Stomach (tissue), 9 donors: ENCODE data around the gene OLR1. TPM values are rescaled to one million over a fixed set of nuclear protein-coding genes. Genes with fewer than 3 reads are reported as not detected.

Experiments used
- DNase-seq, 2 donors: peaks; one replicate each; pipeline versions ENCODE4 v3.0.0 to v3.0.0-alpha.2; 2013 to 2019
- H3K27ac ChIP-seq, 5 donors: fragments of 200-600 bp in 4 of 5; sonication (generic) in 4 of 5; one replicate each; pipeline ENCODE4 v1.5.1; 2013 to 2019; ENCODE audit warnings: mild to moderate bottlenecking in 1 of 5, moderate library complexity in 1 of 5
- H3K27me3 ChIP-seq, 3 donors: fragments of 200-600 bp; sonication (generic); one replicate each; pipeline ENCODE4 v1.5.1; 2017 to 2019; ENCODE audit warnings: mixed run types in 1 of 3
- H3K36me3 ChIP-seq, 4 donors: fragments of 200-600 bp; sonication (generic); 1 replicate in 3 of 4; 2 replicates in 1 of 4; pipeline ENCODE4 v1.5.1; 2016 to 2019
- H3K4me1 ChIP-seq, 4 donors: fragments of 200-600 bp; sonication (generic); one replicate each; pipeline ENCODE4 v1.5.1; 2016 to 2019
- H3K4me3 ChIP-seq, 4 donors: fragments of 200-600 bp; sonication (generic) in 3 of 4; one replicate each; pipeline ENCODE4 v1.5.1; 2016 to 2019; ENCODE audit warnings: mild to moderate bottlenecking in 1 of 4
- H3K9me3 ChIP-seq, 4 donors: fragments of 200-600 bp; sonication (generic); one replicate each; pipeline ENCODE4 v1.5.1; 2016 to 2019
- EP300 ChIP-seq: sonication (generic); formaldehyde crosslinking; IDR thresholded peaks from one replicate; pipeline ENCODE4 v1.6.1; 2017; ENCODE audit warnings: antibody characterized with exemption
- POLR2A ChIP-seq, 4 donors: fragments of 450-650 bp; IDR thresholded peaks; one replicate each; pipeline ENCODE4 v1.6.1; 2016; ENCODE audit warnings: antibody characterized with exemption in 4 of 4, control low read depth in 2 of 4, mild to moderate bottlenecking in 1 of 4, moderate library complexity in 1 of 4
- POLR2AphosphoS5 ChIP-seq, 3 donors: sonication (generic); formaldehyde crosslinking; IDR thresholded peaks; one replicate each; pipeline ENCODE4 v1.6.1; 2016; ENCODE audit warnings: antibody characterized with exemption in 3 of 3
- WGBS, 5 donors: extraction: QIAGEN DNeasy Blood & Tissue Kit in 3 of 5; methylation state at CpG; one replicate each; pipeline versions ENCODE4 v1.1.5 to v1.1.7; 2013 to 2018; 5-methylcytosine and 5-hydroxymethylcytosine counted together
- intact Hi-C: fragments of 100-400 bp; cut with DNase I; formaldehyde crosslinking; loops from one replicate; pipeline ENCODE4 v1.15.1; 2023; ENCODE audit warnings: low total_unique reads
- polyA plus RNA-seq, 3 donors: library from polyadenylated mRNA; stranded (reverse); fragments of 200-250 nt; gene quantifications; one replicate each; pipeline ENCODE4 v1.2.3, GENCODE V29; 2013
- total RNA-seq, 5 donors: library from RNA; depleted of rRNA; stranded (reverse); fragments of >200 nt; gene quantifications; one replicate each; pipeline versions ENCODE4 v1.1.0 to v1.2.3, GENCODE V29; 2014 to 2016
- TF ChIP-seq, protein P1 (sequence below), 7 experiments: fragments of 450-650 bp in 4 of 7; fragments of 200-600 bp in 3 of 7; sonication (generic) in 3 of 7; IDR thresholded peaks; one replicate each; pipeline ENCODE4 v1.5.1; 2016 to 2019; ENCODE audit warnings: antibody characterized with exemption in 7 of 7, control low read depth in 2 of 7, mild to moderate bottlenecking in 1 of 7
- donor health status: healthy with polysubstance abuse.
- donor health status: Bipolar disorder and iron deficiency.
- donor health status: healthy.

Gene OLR1
- total and polyA plus RNA-seq, 8 donors = 0.48 to 7.4 (median 4.1) TPM; not detected in 2

DNA sequence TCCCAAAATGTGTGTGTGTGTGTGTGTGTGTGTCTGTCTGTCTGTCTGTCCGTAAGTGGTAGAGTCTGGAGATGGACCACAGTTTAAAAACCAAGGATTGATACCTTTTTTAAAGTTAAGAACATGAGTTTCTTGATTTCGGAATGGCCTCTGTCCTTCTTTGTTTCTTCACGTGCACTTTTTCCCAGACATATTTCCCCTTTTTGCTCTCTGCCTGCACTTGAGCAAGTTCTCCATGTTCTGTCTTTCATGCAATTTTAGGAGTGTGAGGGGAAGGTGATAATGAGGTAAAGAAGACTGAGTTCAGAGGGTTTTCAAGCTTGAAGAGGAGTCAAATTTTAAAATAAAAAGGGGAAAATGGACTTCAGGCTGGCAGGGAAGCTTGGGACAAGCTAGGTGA, 12.7 kb downstream of the OLR1 start:
- TF ChIP-seq, protein P1, sequence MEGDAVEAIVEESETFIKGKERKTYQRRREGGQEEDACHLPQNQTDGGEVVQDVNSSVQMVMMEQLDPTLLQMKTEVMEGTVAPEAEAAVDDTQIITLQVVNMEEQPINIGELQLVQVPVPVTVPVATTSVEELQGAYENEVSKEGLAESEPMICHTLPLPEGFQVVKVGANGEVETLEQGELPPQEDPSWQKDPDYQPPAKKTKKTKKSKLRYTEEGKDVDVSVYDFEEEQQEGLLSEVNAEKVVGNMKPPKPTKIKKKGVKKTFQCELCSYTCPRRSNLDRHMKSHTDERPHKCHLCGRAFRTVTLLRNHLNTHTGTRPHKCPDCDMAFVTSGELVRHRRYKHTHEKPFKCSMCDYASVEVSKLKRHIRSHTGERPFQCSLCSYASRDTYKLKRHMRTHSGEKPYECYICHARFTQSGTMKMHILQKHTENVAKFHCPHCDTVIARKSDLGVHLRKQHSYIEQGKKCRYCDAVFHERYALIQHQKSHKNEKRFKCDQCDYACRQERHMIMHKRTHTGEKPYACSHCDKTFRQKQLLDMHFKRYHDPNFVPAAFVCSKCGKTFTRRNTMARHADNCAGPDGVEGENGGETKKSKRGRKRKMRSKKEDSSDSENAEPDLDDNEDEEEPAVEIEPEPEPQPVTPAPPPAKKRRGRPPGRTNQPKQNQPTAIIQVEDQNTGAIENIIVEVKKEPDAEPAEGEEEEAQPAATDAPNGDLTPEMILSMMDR (IDR thresholded peaks at IDR 0.05) = no peak
- TF ChIP-seq POLR2AphosphoS5 (IDR thresholded peaks at IDR 0.05) (no peak), EP300 (no peak), POLR2A (IDR thresholded peaks at IDR 0.05) (no peak)
- Histone ChIP-seq H3K9me3 (no peaks in the 10 kb centered on the region), H3K36me3 (no peaks in the 10 kb centered on the region), H3K27me3 (no peaks in the 10 kb centered on the region), H3K4me1 (peaks cover 0 to 11% (median 4%) of the 10 kb centered on the region in 4 donors), H3K27ac (no peak overlapping the region), H3K4me3 (no peak overlapping the region)
- intact Hi-C loops = no loop called here
- 48 to 77% (median 67%) methylated on average over 3 of the region's 3 CpGs for WGBS, 5 donors
- DNase-seq = no peak

DNA sequence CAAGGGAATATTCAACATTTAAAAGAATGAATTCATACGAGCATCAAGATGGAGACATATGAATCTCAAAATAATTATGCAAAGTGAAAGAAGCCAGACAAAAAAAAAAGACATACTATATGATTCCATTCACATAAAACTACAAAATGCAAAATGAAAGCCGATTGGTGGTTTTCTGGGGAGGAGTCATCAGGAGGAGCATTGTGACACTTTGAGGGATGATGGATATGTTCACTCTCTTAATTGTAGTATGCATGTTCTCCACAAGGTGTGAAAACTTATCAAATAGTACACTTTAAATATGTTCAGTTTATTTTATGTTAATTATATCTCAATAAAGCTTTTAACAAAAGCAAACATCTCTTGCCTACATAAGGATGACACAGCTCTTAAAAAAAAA, 13.5 kb downstream of the OLR1 start:
- no peaks in the 10 kb centered on the region for H3K9me3 ChIP-seq
- intact Hi-C loops = no loop called here
- H3K4me1 ChIP-seq = peaks cover 6 to 18% (median 12%) of the 10 kb centered on the region in 4 donors
- H3K27me3 ChIP-seq = no peaks in the 10 kb centered on the region
- no peak overlapping the region for H3K4me3 ChIP-seq
- TF ChIP-seq, protein P1 (IDR thresholded peaks at IDR 0.05) = no peak
- no peak for TF ChIP-seq POLR2A (IDR thresholded peaks at IDR 0.05)
- 84 to 94% (median 87%) methylated on average over 2 of the region's 2 CpGs for WGBS, 5 donors
- no peaks in the 10 kb centered on the region for H3K36me3 ChIP-seq
- no peak for DNase-seq
- no peak overlapping the region for H3K27ac ChIP-seq

DNA sequence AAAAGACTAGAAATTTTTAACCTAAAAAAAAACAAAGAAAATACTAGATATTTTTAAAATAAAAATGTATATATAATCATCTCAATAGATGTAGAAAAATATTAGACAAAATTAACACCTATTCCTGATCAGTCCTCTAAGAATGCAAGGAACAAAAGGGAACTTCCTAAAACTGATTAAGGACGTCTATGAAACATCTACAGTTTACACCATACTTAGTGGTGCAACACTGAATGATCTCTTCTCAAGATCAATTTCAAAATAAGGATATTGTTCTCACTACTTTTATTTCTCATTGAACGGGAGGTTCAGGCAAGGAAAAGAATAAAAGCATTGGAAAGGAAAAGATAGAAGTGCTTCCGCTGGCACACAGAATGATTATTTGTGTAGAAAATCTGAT, 16.0 kb downstream of the OLR1 start:
- no peak for DNase-seq
- H3K27ac ChIP-seq = no peak overlapping the region
- 62 to 76% (median 74%) methylated on average over 3 of the region's 3 CpGs for WGBS, 5 donors
- no peaks in the 10 kb centered on the region for H3K36me3 ChIP-seq
- H3K27me3 ChIP-seq = no peaks in the 10 kb centered on the region
- H3K4me3 ChIP-seq = no peak overlapping the region
- TF ChIP-seq, protein P1 (IDR thresholded peaks at IDR 0.05) = no peak
- TF ChIP-seq EP300 (no peak), POLR2AphosphoS5 (IDR thresholded peaks at IDR 0.05) (no peak), POLR2A (IDR thresholded peaks at IDR 0.05) (no peak)
- intact Hi-C loops = no loop called here
- no peaks in the 10 kb centered on the region for H3K9me3 ChIP-seq
- H3K4me1 ChIP-seq = peaks cover 6 to 23% (median 13%) of the 10 kb centered on the region in 4 donors

DNA sequence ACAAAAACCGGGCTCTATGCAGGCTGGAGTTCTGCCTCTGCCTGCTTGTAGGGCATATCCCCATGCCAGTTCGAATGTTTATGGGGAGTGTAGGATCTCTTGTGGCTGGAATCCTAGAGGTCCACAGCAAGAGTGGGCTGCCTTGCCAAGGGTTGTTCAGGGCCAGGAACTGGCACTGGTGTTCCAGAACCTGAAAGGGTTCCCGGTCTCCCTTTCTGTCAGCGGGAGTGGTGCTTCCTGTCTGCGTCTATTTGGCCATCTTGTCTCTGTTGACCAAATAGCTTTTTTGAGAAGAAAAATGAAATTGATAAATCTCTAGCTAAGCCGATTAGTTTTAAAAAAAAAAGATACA, 17.8 kb downstream of the OLR1 start:
- DNase-seq = no peak
- H3K27me3 ChIP-seq = no peaks in the 10 kb centered on the region
- H3K4me1 ChIP-seq = peaks cover 6 to 14% (median 9%) of the 10 kb centered on the region in 4 donors
- TF ChIP-seq EP300 (no peak), POLR2AphosphoS5 (IDR thresholded peaks at IDR 0.05) (no peak), POLR2A (IDR thresholded peaks at IDR 0.05) (no peak)
- TF ChIP-seq, protein P1 (IDR thresholded peaks at IDR 0.05) = no peak
- peak overlapping the region in 3 of 5 donors; percentile 73 to 87 (median 85) for H3K27ac ChIP-seq
- intact Hi-C loops = no loop called here
- H3K4me3 ChIP-seq = peak overlapping the region; percentile 51 to 71 (median 66)
- no peaks in the 10 kb centered on the region for H3K36me3 ChIP-seq
- H3K9me3 ChIP-seq = no peaks in the 10 kb centered on the region
- 56 to 69% (median 61%) methylated on average over 6 of the region's 6 CpGs for WGBS, 5 donors
